HG03135 (cell line): ENCODE measurements around the gene EDC3.
A peak's percentile ranks its signal among the peaks of the same experiment; 100 is the strongest.

ENCODE experiments used
- ATAC-seq: cut with Tn5 transposase; IDR thresholded peaks from one replicate; pipeline ENCODE4 v1.9.1; 2021; ENCODE audit warnings: mild to moderate bottlenecking, moderate library complexity; ENCODE audit not compliant: unreplicated experiment

The EDC3 gene

GRCh38 chr15:74626752-74627692 lies 68.8 kb downstream of the EDC3 start:
- peak; percentile 61 for ATAC-seq

GRCh38 chr15:74626336-74626735 lies 69.5 kb downstream of the EDC3 start:
- ATAC-seq, result no peak

GRCh38 chr15:74625693-74626092 lies 70.1 kb downstream of the EDC3 start:
- no peak for ATAC-seq

GRCh38 chr15:74624020-74624602 lies 71.7 kb downstream of the EDC3 start:
- ATAC-seq, result no peak

GRCh38 chr15:74622758-74623157 lies 73.1 kb downstream of the EDC3 start:
- ATAC-seq, result no peak

- ATAC-seq, result no peak
These were observed 73.9 kb downstream of the EDC3 start for GRCh38 chr15:74621936-74622335.

GRCh38 chr15:74621546-74621920 lies 74.3 kb downstream of the EDC3 start:
- ATAC-seq, result no peak

GRCh38 chr15:74620636-74621545 lies 74.9 kb downstream of the EDC3 start:
- peak; percentile 45 for ATAC-seq

GRCh38 chr15:74619916-74620635 lies 75.7 kb downstream of the EDC3 start:
- no peak for ATAC-seq

GRCh38 chr15:74618841-74619596 lies 76.8 kb downstream of the EDC3 start:
- ATAC-seq, result no peak

- ATAC-seq, result no peak
These were observed 78.8 kb downstream of the EDC3 start for GRCh38 chr15:74616996-74617395.

- ATAC-seq, result no peak
These were observed 79.4 kb downstream of the EDC3 start for GRCh38 chr15:74616366-74616939.

GRCh38 chr15:74615508-74616365 lies 80.1 kb downstream of the EDC3 start, which contains the start of gene CLK3:
CLK3 (plus strand) TSS chr15:74615836; CDS start chr15:74619197, 3,361 bp downstream.
- peak; percentile 76 for ATAC-seq

- ATAC-seq, result peak; percentile 45
These were observed 80.9 kb downstream of the EDC3 start for GRCh38 chr15:74614744-74615507.

- no peak for ATAC-seq
These were observed 81.7 kb downstream of the EDC3 start for GRCh38 chr15:74613953-74614743.

GRCh38 chr15:74613089-74613952 lies 82.5 kb downstream of the EDC3 start:
- no peak for ATAC-seq
